Stimulated activated CD8-positive, alpha-beta memory T cell treated with anti-CD3 and anti-CD28 coated beads, Interleukin-12 subunit alpha, Interleukin-12 subunit beta, amount 100 ng/mL, for 24 hours (primary cell): ENCODE results near the gene CCDC28B.
A peak's percentile ranks its signal among the peaks of the same experiment; 100 is the strongest.

Experiments
- DNase-seq: peaks from one replicate; pipeline ENCODE4 v3.0.0-alpha.2; 2020; ENCODE audit errors: extremely low read depth

Gene CCDC28B

GRCh38 chr1:32221980-32222755 lies 21.8 kb downstream of the CCDC28B start, which contains the start of the genes EIF3I and TMEM234:
TSS of gene EIF3I (plus strand) at chr1:32222407. CDS start at chr1:32222442, 35 bp downstream.
TSS of gene TMEM234 (minus strand) at chr1:32222353. CDS start at chr1:32222322, 31 bp downstream.
- DNase-seq, result peak; percentile 78

DNA sequence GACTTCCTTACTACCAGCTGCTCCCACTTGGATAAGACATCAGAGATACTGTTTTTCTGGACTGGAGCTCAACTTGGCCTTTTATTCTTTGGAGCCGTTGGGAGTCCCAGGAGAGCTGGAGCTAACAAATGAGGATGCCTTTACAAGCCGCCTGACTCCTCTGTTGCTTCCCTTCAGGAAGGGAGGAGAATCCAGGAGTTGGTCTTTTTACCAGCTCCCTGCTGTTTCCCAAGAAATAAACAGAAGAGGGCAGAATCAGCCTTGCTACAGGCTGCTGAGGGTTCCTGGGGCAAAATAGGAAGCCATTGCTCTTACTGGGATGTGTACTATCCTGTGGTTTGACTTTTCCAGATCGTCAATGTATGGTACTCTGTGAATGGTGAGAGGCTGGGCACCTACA lies 23.3 kb downstream of the CCDC28B start:
- DNase-seq, result no peak

GRCh38 chr1:32224285-32224684 lies 23.9 kb downstream of the CCDC28B start:
- DNase-seq, result no peak

DNA sequence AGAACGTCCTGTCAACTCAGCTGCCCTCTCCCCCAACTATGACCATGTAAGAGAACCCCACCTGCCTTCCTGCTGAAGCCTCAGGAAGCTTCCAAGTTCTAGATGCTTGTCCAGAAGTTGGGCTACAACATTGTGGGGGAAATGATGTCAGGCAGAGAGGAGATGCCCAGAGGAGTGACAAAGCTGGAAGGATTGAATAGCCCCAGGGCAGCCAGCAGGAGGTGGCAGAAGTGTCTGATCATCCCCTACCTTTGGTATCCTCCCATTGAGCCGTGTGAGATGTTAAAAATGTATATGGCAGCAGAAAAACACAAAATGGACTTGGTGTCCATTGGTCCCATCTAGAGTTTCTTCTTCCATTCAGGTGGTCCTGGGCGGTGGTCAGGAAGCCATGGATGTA lies 28.4 kb downstream of the CCDC28B start:
- DNase-seq, result no peak

GRCh38 chr1:32231843-32232432 lies 31.5 kb downstream of the CCDC28B start:
- no peak for DNase-seq

GRCh38 chr1:32232558-32233304 lies 32.3 kb downstream of the CCDC28B start:
- DNase-seq, result no peak

DNA sequence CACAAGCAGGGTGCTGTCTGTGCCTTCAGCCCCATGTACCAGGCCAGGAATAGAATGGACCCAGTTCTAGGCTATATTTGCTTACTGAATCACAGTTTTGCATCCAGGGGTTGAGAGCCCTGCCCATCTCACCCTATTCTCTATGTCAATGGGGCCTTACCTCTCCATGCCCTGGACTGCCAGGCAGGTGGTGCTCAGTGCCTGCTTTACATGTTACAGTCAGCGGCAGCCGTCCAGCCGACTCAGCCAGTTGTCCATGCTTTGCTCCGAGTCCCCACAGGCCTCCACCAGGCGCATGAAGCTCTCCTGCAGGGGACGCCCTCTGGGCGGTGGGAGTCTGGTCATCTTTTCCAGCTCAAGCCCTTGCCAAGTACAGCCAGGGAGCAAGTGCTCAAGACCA lies 34.4 kb downstream of the CCDC28B start:
- DNase-seq, result no peak

DNA sequence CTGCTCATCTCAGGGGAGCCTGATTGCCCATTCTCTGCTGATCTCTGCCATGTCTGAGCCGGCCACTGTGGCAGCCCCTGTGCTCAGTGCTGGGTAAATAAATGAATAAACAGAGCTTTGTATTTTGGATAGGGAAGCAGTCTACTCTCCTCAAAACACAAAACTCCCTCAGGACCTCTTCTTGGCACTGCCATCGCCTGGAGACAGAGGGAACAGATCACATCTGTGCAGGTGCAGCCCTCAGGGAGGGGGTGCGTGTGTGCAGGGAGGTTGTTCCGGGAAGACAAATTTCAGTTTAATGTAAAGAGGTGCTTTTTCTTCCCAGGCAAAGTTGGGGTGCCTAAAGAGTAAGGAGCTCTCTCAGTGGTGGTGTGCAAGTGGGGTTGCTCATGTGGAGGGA lies 38.9 kb downstream of the CCDC28B start:
- no peak for DNase-seq

DNA sequence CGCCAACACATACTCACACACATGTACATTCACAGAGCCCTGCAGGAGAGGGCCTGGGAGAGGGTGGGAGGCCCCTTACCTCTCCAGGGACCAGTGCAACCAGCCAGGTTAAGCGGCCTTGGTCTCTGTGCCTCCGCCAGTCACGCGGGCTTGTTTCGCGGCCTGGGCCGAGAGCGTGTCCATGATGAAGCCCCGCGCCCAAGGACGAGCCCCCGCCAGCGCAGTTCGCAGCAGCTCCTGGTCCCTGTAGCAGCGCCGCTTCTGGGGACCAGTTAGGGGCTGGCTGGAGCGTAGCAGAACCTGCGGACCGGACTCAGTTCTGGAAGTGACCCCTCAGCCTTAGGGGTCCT lies 39.4 kb downstream of the CCDC28B start:
- DNase-seq, result no peak

DNA sequence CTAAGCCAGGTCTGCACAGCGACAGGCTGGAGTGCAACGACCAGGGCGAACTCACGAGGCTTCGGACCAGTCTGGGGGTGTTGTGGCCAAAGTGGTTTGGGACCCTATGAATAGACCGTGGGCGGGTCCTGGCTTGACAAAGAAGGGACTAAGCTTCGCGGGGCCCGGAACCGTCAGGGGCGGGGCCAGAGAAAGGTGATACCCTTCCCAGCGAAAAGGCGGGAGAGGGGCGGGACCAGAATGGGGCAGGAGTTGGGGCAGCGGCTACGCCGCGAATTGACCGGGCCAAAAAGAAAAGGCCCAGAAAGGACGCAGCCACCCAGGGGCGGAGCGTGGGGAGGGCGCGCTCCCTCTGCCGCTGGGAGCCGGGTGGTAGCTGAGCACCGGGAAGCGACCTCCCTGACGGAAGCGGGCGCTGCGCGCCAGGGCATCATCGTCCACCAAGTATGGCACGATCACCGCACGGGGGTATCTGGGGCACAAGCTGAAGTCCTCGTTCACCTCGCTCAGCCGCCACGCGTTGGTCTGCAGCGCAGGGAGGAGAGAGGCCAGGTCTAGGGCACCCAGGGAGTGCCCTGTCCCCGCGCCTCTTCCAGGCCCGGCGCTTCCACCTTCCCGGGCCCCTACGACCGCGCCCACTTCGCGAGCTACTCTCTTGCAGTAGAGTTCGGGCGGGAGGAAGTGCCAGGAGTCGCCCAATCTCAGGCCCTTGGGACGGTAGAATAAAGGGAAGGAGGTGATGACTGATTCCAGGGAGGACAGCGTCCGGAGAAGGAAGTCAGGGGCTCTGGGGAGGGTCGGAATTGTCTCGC lies 40.0 kb downstream of the CCDC28B start:
- no peak for DNase-seq

- no peak for DNase-seq
Measured at GRCh38 chr1:32241001-32241763, 40.8 kb downstream of the CCDC28B start.

DNA sequence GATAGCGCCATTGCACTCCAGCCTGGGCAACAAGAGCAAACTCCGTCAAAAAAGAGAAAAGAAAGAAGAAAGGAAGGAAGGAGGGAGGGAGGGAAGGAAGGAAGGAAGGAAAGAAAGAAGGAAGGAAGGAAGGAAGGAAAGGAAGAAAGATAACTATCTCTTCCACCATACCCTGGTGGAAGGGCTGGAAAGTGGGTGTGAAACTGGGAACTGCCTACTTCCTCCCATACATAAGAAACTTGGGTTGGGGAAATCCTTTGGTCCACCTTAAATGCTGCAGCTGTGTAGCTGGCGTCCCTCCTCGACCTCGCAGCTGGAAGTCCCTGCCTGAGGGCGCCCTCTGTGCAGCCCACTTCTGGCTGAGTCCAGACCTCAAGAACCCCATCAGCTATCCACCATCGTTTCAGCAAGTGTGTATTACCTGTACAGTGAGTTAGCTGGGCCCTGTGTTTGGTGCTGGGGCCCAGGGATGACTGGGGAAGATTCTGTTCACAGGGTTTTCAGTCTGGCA lies 42.0 kb downstream of the CCDC28B start:
- no peak for DNase-seq

- DNase-seq, result no peak
Measured at GRCh38 chr1:32246888-32247273, 46.5 kb downstream of the CCDC28B start, which contains the start of gene FAM167B. TSS of gene FAM167B (plus strand) at chr1:32247222. CDS start at chr1:32247422, 200 bp downstream.

DNA sequence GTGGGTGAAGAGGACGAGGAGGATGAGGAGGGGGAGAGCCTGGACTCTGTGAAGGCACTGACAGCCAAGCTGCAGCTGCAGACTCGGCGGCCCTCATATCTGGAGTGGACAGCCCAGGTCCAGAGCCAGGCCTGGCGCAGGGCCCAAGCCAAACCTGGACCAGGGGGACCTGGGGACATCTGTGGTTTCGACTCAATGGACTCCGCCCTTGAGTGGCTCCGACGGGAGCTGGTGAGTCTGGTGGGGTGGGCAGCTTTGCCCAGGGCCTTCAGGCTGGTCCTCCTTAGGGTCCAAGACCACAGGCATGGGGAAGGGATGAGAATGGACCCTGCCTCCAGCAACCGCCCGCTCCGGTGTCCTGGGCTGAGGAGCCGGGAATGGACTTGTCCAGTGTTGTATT lies 47.1 kb downstream of the CCDC28B start:
- no peak for DNase-seq

DNA sequence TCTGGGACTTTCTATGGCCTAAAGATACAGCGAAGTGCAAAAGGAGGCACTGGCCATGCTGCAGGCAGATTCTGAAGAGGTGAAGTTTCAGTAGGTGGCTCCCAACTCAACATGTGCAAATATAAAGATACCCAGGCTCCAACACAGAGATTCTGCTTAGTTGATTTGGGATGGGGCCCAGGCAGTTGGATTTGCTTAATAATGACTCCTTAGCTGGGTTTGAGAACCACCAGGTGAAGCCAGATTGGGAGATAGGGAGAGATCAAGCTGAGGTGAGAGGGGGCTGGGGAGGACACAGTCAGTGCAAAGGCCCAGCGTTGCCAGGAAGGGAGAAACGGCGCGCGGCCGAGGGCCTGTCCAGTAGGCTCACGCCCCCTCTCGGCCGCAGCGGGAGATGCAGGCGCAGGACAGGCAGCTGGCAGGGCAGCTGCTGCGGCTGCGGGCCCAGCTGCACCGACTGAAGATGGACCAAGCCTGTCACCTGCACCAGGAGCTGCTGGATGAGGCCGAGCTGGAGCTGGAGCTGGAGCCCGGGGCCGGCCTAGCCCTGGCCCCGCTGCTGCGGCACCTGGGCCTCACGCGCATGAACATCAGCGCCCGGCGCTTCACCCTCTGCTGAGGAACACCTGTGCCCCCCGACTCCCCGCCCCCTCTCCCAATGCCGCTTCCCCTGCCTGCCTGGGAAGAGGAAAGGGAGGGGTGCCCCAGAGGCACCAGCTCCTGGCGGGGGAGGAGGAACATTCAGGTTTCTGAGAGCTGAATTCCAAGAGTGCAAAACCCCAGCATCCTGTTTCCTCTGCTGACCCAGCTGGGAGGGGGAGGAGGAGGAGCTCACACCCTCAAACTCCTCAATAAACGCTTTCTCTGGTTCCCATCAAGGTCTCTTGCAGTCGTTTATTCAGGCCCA lies 47.8 kb downstream of the CCDC28B start:
- DNase-seq, result no peak

- no peak for DNase-seq
Measured at GRCh38 chr1:32249831-32250525, 49.6 kb downstream of the CCDC28B start.

DNA sequence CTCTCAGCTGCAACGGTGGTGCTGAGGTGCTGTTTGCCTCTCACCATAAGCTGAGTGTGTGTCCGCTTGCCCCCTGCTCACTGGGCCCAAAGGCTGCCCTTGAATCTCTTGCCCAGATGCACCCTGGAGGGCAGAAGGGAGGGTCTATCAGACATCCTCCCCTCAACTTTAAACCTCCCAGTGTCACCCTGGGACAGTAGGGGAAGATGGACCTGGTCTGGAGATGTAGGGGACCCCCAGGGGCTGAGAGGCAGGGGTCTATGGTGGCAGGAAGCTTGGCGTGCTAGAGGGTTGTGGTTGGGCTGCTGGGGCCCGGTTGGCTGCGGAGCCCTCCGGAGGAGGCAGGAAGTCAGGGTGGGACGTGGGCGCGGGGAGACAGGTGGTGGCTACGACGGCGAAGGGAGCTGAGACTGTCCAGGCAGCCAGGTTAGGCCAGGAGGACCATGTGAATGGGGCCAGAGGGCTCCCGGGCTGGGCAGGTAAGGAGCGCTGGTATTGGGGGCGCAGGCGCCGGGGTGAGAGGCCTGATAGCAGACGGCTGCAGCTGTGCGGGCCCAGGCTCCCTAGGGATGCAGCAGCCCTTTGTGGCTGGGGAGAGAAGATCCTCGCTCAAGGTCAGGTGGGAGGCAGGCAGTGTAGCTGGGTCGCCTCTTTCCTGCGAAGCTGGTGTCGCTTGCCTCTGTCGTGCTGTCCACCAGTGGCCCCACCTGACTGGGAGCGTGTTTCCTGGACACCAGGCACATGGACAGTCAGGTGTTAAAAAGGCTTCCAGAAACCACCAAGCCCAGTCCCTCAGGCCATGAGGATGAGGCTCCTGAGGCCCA lies 50.7 kb downstream of the CCDC28B start, which contains the start of gene LCK:
TSS of gene LCK (plus strand) at position 373 of the 824 bp plus-strand sequence. CDS start 23,065 bp downstream, outside the sequence.
- no peak for DNase-seq
